Hepatocyte (in vitro differentiated cells): ENCODE data around the gene MPP3. TPM values are rescaled to one million over a fixed set of nuclear protein-coding genes. Genes with fewer than 3 reads are reported as not detected.

Source experiments
- DNase-seq: peaks from one replicate; pipeline ENCODE4 v3.0.0-alpha.2; 2016; ENCODE audit warnings: low spot score
- H2AFZ ChIP-seq: fragments of 200-600 bp; sonication (generic); 2 replicates; pipeline ENCODE4 v1.6.0; 2016; ENCODE audit warnings: antibody characterized with exemption, mild to moderate bottlenecking
- H3K27ac ChIP-seq: fragments of 200-600 bp; sonication (generic); 2 replicates; pipeline ENCODE4 v1.5.1; 2016; ENCODE audit warnings: mild to moderate bottlenecking
- H3K27me3 ChIP-seq: fragments of 200-600 bp; sonication (generic); 2 replicates; pipeline ENCODE4 v1.6.1; 2016
- H3K36me3 ChIP-seq: fragments of 200-600 bp; sonication (generic); replicated peaks from 2 replicates; pipeline ENCODE4 v1.5.1; 2016; ENCODE audit warnings: low read depth; ENCODE audit not compliant: insufficient read depth
- H3K4me1 ChIP-seq: fragments of 200-600 bp; sonication (generic); 2 replicates; pipeline ENCODE4 v1.5.1; 2016; ENCODE audit warnings: mild to moderate bottlenecking, moderate library complexity; ENCODE audit not compliant: insufficient read depth
- H3K4me2 ChIP-seq: fragments of 200-600 bp; sonication (generic); 2 replicates; pipeline ENCODE4 v1.6.0; 2016
- H3K4me3 ChIP-seq: fragments of 200-600 bp; sonication (generic); 2 replicates; pipeline ENCODE4 v1.5.1; 2016; ENCODE audit warnings: mild to moderate bottlenecking
- H3K79me2 ChIP-seq: fragments of 200-600 bp; sonication (generic); 2 replicates; pipeline ENCODE4 v1.6.0; 2017; ENCODE audit warnings: mild to moderate bottlenecking
- H3K9me2 ChIP-seq: fragments of 200-600 bp; sonication (generic); replicated peaks from 2 replicates; pipeline ENCODE4 v1.6.0; 2017; ENCODE audit warnings: mild to moderate bottlenecking; ENCODE audit not compliant: insufficient read depth
- H3K9me3 ChIP-seq: fragments of 200-600 bp; sonication (generic); 2 replicates; pipeline ENCODE4 v1.5.1; 2016; ENCODE audit warnings: low read depth, mild to moderate bottlenecking
- H4K20me1 ChIP-seq: fragments of 200-600 bp; sonication (generic); 2 replicates; pipeline ENCODE4 v1.6.0; 2016; ENCODE audit warnings: mild to moderate bottlenecking; ENCODE audit not compliant: insufficient read depth, poor library complexity, severe bottlenecking
- CTCF ChIP-seq: fragments of 200-600 bp; sonication (generic); IDR thresholded peaks from 2 replicates; pipeline ENCODE4 v1.5.1; 2016; ENCODE audit warnings: antibody characterized with exemption, mild to moderate bottlenecking; ENCODE audit not compliant: poor library complexity
- EZH2 ChIP-seq: fragments of 200-600 bp; sonication (generic); IDR thresholded peaks from 2 replicates; pipeline ENCODE4 v1.6.1; 2016; ENCODE audit warnings: antibody characterized with exemption, mild to moderate bottlenecking, borderline replicate concordance
- EZH2phosphoT487 ChIP-seq: fragments of 200-600 bp; sonication (generic); IDR thresholded peaks from one replicate; pipeline ENCODE4 v1.6.1; 2018; ENCODE audit warnings: antibody characterized with exemption, mild to moderate bottlenecking, low read depth, moderate library complexity; ENCODE audit not compliant: unreplicated experiment, severe bottlenecking
- WGBS: methylation state at CpG from one replicate; pipeline ENCODE4 v1.1.6; 2016; ENCODE audit warnings: low lambda C conversion rate; ENCODE audit errors: missing lambda C conversion rate; 5-methylcytosine and 5-hydroxymethylcytosine counted together
- polyA plus RNA-seq: library from polyadenylated mRNA; unstranded; fragments of >200 nt; fragmentation: Nextera tagmentation; extraction: Ambion mirVana; gene quantifications from 2 replicates; pipeline ENCODE4 v1.2.1, GENCODE V29; 2016
- total RNA-seq: library from RNA; depleted of rRNA; stranded (reverse); fragments of >200 nt; gene quantifications from 2 replicates; pipeline ENCODE4 v1.2.3, GENCODE V29; 2014

The MPP3 gene
- total and polyA plus RNA-seq, 2 experiments from 2014 or later, result 3.2 to 5.1 TPM

- 95% methylated on average over 10 of the region's 10 CpGs for WGBS
- H3K9me3 ChIP-seq, result no peaks in the 10 kb centered on the region
- H3K36me3 ChIP-seq, result no peaks in the 10 kb centered on the region
- no peaks in the 10 kb centered on the region for H3K79me2 ChIP-seq
- TF ChIP-seq EZH2, result no peak
- TF ChIP-seq CTCF, result no peak
- no peak for TF ChIP-seq EZH2phosphoT487
- H2AFZ ChIP-seq, result no peak overlapping the region
- H3K4me3 ChIP-seq, result no peak overlapping the region
- no peak for DNase-seq
- H3K4me1 ChIP-seq, result peaks cover 5% of the 10 kb centered on the region
- H3K9me2 ChIP-seq, result no peaks in the 10 kb centered on the region
- H4K20me1 ChIP-seq, result no peaks in the 10 kb centered on the region
- no peaks in the 10 kb centered on the region for H3K27me3 ChIP-seq
- H3K27ac ChIP-seq, result no peak overlapping the region
- H3K4me2 ChIP-seq, result no peak overlapping the region
Measured at GRCh38 chr17:43877451-43878155, 44.7 kb upstream of the MPP3 start.

DNA sequence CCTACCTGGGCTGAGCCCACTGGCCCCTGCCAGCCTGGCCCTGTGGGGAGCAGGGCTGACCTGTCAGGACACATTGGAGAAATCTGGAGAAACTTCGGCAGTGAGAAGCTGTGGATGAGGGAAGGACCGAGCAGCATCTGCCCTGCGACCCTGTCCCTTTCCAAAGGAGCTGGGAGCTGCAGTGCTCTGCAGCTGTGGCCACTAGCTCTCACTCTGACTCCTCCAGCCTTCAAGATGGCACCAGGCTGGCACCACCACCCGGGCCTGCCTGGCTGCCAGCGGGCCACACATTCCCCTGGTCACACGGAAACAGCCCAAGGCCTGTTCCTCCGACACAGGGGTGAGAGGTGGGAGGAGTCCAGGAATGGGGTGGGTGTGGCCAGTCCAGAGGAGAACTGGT is 44.1 kb upstream of the MPP3 start:
- H3K4me1 ChIP-seq, result peaks cover 5% of the 10 kb centered on the region

DNA sequence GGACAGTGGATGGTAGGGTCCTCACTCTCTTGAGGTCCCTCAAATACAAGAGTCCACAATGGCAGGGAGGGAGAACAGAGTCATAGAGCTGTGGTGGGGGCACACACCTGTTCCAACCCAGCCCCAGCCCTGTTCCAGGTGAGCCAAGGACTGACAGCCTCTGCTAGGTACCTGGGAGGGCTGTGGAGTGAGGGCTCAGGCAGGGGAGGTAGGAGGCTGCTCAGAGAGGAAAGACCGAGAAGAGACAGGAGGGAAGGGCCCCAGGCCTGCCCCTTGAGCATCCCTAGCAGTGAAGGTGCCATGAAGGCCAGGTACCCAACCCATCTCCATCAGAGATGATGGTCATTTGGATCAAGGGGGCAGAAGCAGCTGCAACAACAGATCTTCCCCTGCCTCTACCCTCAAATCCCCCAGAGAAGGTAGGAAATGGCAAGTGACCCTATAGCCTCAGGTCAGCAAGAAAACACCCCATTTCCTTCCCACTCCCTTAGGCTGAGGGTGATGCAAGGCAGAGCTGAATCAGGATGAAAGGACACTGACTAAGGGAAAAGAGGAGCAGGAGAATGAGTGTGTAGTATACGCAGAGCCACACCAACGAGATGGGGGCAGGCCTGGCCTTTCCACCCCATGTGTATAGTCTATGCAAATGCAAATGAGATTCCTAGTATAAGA is 42.7 kb upstream of the MPP3 start:
- Histone ChIP-seq H3K27ac (no peak overlapping the region), H3K27me3 (no peaks in the 10 kb centered on the region), H3K9me3 (no peaks in the 10 kb centered on the region), H3K4me3 (no peak overlapping the region), H3K79me2 (no peaks in the 10 kb centered on the region), H4K20me1 (no peaks in the 10 kb centered on the region), H3K36me3 (no peaks in the 10 kb centered on the region), H3K4me1 (peaks cover 5% of the 10 kb centered on the region), H2AFZ (no peak overlapping the region), H3K9me2 (no peaks in the 10 kb centered on the region), H3K4me2 (no peak overlapping the region)
- WGBS, result 92% methylated on average over 3 of the region's 3 CpGs
- TF ChIP-seq EZH2phosphoT487 (no peak), CTCF (no peak), EZH2 (no peak)
- DNase-seq, result no peak

More for the DNA sequence above, 44.1 kb upstream of the MPP3 start:
- H3K4me2 ChIP-seq, result no peak overlapping the region
- 88% methylated on average over 7 of the region's 7 CpGs for WGBS
- no peak overlapping the region for H2AFZ ChIP-seq
- H3K4me3 ChIP-seq, result no peak overlapping the region
- H4K20me1 ChIP-seq, result no peaks in the 10 kb centered on the region
- H3K79me2 ChIP-seq, result no peaks in the 10 kb centered on the region
- no peaks in the 10 kb centered on the region for H3K9me2 ChIP-seq
- TF ChIP-seq CTCF (no peak), EZH2 (no peak), EZH2phosphoT487 (no peak)
- DNase-seq, result no peak
- H3K9me3 ChIP-seq, result no peaks in the 10 kb centered on the region
- no peak overlapping the region for H3K27ac ChIP-seq
- no peaks in the 10 kb centered on the region for H3K36me3 ChIP-seq
- no peaks in the 10 kb centered on the region for H3K27me3 ChIP-seq
